ENCODE results near the gene AMER2. TPM values are rescaled to one million over a fixed set of nuclear protein-coding genes. Genes with fewer than 3 reads are reported as not detected.

The AMER2 gene
- polyA plus RNA-seq, 1 donor from 2014 or later, result 33.2 TPM

- H3K4me3 ChIP-seq (ENCODE audit: low read length), result no peak overlapping the region
- H3K9me3 ChIP-seq (ENCODE audit: low read length), result no peaks in the 10 kb centered on the region
- H3K4me2 ChIP-seq (ENCODE audit: low read length), result no peak overlapping the region
- H3K9ac ChIP-seq (ENCODE audit: low read length), result no peak overlapping the region
- H3F3A ChIP-seq (ENCODE audit: insufficient read depth, low read length, poor library complexity, severe bottlenecking), result no peaks in the 10 kb centered on the region
- no peak overlapping the region for H3K27ac ChIP-seq (ENCODE audit: low read length)
- no peaks in the 10 kb centered on the region for H3K79me2 ChIP-seq (replicated peaks; ENCODE audit: insufficient read depth, low read length)
- TF ChIP-seq SMC3 (conservative IDR thresholded peaks at IDR 0.05; ENCODE audit: poor library complexity), result no peak
- TF ChIP-seq EP300 (conservative IDR thresholded peaks at IDR 0.05; ENCODE audit: poor library complexity, severe bottlenecking), result no peak
- no peak for TF ChIP-seq REST (IDR thresholded peaks at IDR 0.05; ENCODE audit: borderline replicate concordance)
- TF ChIP-seq EZH2 (IDR thresholded peaks at IDR 0.05; ENCODE audit: borderline replicate concordance, insufficient read depth, low read length, poor library complexity, severe bottlenecking), result no peak
- TF ChIP-seq MXI1 (conservative IDR thresholded peaks at IDR 0.05; ENCODE audit: poor library complexity, severe bottlenecking), result no peak
- no peak for TF ChIP-seq POLR2AphosphoS5 (IDR thresholded peaks at IDR 0.05)
- TF ChIP-seq RAD21 (conservative IDR thresholded peaks at IDR 0.05), result no peak
- TF ChIP-seq, protein P1, sequence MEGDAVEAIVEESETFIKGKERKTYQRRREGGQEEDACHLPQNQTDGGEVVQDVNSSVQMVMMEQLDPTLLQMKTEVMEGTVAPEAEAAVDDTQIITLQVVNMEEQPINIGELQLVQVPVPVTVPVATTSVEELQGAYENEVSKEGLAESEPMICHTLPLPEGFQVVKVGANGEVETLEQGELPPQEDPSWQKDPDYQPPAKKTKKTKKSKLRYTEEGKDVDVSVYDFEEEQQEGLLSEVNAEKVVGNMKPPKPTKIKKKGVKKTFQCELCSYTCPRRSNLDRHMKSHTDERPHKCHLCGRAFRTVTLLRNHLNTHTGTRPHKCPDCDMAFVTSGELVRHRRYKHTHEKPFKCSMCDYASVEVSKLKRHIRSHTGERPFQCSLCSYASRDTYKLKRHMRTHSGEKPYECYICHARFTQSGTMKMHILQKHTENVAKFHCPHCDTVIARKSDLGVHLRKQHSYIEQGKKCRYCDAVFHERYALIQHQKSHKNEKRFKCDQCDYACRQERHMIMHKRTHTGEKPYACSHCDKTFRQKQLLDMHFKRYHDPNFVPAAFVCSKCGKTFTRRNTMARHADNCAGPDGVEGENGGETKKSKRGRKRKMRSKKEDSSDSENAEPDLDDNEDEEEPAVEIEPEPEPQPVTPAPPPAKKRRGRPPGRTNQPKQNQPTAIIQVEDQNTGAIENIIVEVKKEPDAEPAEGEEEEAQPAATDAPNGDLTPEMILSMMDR (IDR thresholded peaks at IDR 0.05; ENCODE audit: poor library complexity, severe bottlenecking), result no peak
- no peak for TF ChIP-seq TAF1 (IDR thresholded peaks at IDR 0.05; ENCODE audit: low read depth)
- no peaks in the 10 kb centered on the region for H3K36me3 ChIP-seq (ENCODE audit: insufficient read depth, low read length)
- H3K27me3 ChIP-seq (ENCODE audit: insufficient read depth, low read depth, low read length), result no peaks in the 10 kb centered on the region
- no peaks in the 10 kb centered on the region for H4K20me1 ChIP-seq (ENCODE audit: insufficient read depth)
- H2AFZ ChIP-seq (ENCODE audit: low read depth, low read length), result no peak overlapping the region
- no peaks in the 10 kb centered on the region for H3K9me2 ChIP-seq (ENCODE audit: insufficient read depth, low read length)
Measured at GRCh38 chr13:25157681-25158080, 14.4 kb downstream of the AMER2 start.

DNA sequence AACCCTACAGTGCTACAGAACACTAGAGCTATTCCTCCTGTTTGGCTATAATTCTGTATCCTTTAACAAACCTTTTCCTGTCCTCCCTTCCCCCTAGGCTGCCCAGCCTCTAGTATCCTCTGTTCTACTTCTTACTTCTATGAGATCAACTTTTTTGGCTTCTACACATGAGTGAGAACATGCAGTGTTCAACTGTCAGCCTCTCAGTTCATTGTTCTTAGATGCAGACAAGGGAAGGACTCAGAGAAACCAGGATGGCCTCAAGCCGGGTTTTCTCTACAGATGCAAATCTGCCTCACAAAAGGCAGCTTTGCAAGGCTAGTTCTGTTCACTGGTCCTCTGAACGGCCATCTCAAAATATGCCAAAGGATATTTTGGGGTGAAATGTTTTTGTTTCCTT, 18.4 kb downstream of the AMER2 start:
- Histone ChIP-seq H3K36me3 (ENCODE audit: insufficient read depth, low read length) (no peaks in the 10 kb centered on the region), H3K4me2 (ENCODE audit: low read length) (no peak overlapping the region), H3K9me3 (ENCODE audit: low read length) (no peaks in the 10 kb centered on the region), H3F3A (ENCODE audit: insufficient read depth, low read length, poor library complexity, severe bottlenecking) (no peaks in the 10 kb centered on the region), H3K27ac (ENCODE audit: low read length) (no peak overlapping the region), H3K79me2 (replicated peaks; ENCODE audit: insufficient read depth, low read length) (no peaks in the 10 kb centered on the region), H3K27me3 (ENCODE audit: insufficient read depth, low read depth, low read length) (no peaks in the 10 kb centered on the region), H4K20me1 (ENCODE audit: insufficient read depth) (no peaks in the 10 kb centered on the region), H3K4me3 (ENCODE audit: low read length) (no peak overlapping the region), H2AFZ (ENCODE audit: low read depth, low read length) (no peak overlapping the region), H3K9ac (ENCODE audit: low read length) (no peak overlapping the region), H3K9me2 (ENCODE audit: insufficient read depth, low read length) (no peaks in the 10 kb centered on the region)
- TF ChIP-seq EP300 (conservative IDR thresholded peaks at IDR 0.05; ENCODE audit: poor library complexity, severe bottlenecking), result no peak
- TF ChIP-seq EZH2 (IDR thresholded peaks at IDR 0.05; ENCODE audit: borderline replicate concordance, insufficient read depth, low read length, poor library complexity, severe bottlenecking), result no peak
- no peak for TF ChIP-seq TAF1 (IDR thresholded peaks at IDR 0.05; ENCODE audit: low read depth)
- no peak for TF ChIP-seq SMC3 (conservative IDR thresholded peaks at IDR 0.05; ENCODE audit: poor library complexity)
- TF ChIP-seq, protein P1 (IDR thresholded peaks at IDR 0.05; ENCODE audit: poor library complexity, severe bottlenecking), result no peak
- no peak for TF ChIP-seq POLR2AphosphoS5 (IDR thresholded peaks at IDR 0.05)
- TF ChIP-seq REST (IDR thresholded peaks at IDR 0.05; ENCODE audit: borderline replicate concordance), result no peak
- no peak for TF ChIP-seq RAD21 (conservative IDR thresholded peaks at IDR 0.05)
- TF ChIP-seq MXI1 (conservative IDR thresholded peaks at IDR 0.05; ENCODE audit: poor library complexity, severe bottlenecking), result no peak

All from neural cell (in vitro differentiated cells).